B cell (primary cell): ENCODE data around the gene USH1C. TPM values are rescaled to one million over a fixed set of nuclear protein-coding genes. Genes with fewer than 3 reads are reported as not detected.

ENCODE experiments used
- ATAC-seq: fragments of 200-7000 bp; cut with Tn5 transposase; one replicate; pipeline ENCODE4 v1.10.0; 2021; ENCODE audit warnings: low read depth, mild to moderate bottlenecking, moderate number of reproducible peaks, moderate library complexity
- CTCF ChIA-PET: fragments of 350-600 bp; sonication (Branson Sonifier 250); formaldehyde crosslinking; loops from one replicate; lab custom pipeline; 2021; ENCODE audit warnings: antibody characterized with exemption, inconsistent platforms; lab: Charles Lee
- POLR2A ChIA-PET: fragments of 350-600 bp; sonication (Branson Sonifier 250); formaldehyde crosslinking; loops from one replicate; lab custom pipeline; 2021; ENCODE audit warnings: antibody characterized with exemption; lab: Charles Lee
- DNase-seq: peaks from one replicate; pipeline ENCODE4 v3.0.0; 2013
- H2AFZ ChIP-seq: 2 replicates; pipeline ENCODE4 v1.6.1; 2012; ENCODE audit warnings: mild to moderate bottlenecking, low read depth, low read length; ENCODE audit not compliant: insufficient read depth, poor library complexity, severe bottlenecking
- H3K27ac ChIP-seq, 2 donors: 1 replicate in 1 of 2; 2 replicates in 1 of 2; pipeline ENCODE4 v1.5.1; 2012 to 2013; ENCODE audit warnings: low read length in 2 of 2, mild to moderate bottlenecking in 2 of 2, moderate library complexity in 1 of 2
- H3K27me3 ChIP-seq, 4 experiments: fragments of 200-600 bp in 1 of 4; sonication (generic) in 1 of 4; replicated peaks in 1 of 4; 1 replicate in 2 of 4; 2 replicates in 2 of 4; pipeline versions ENCODE4 v1.6.1 to v1.7.0; 2013 to 2016; ENCODE audit warnings: low read length in 3 of 4, mild to moderate bottlenecking in 2 of 4, mixed read lengths in 1 of 4, moderate library complexity in 1 of 4; ENCODE audit not compliant: insufficient read depth in 4 of 4, control insufficient read depth in 3 of 4; ENCODE audit errors: control extremely low read depth in 1 of 4
- H3K36me3 ChIP-seq, 2 experiments: replicated peaks in 1 of 2; 1 replicate in 1 of 2; 2 replicates in 1 of 2; pipeline versions ENCODE4 v1.6.1 to v1.7.1; 2013; ENCODE audit warnings: low read length in 1 of 2; ENCODE audit not compliant: insufficient read depth in 2 of 2, control insufficient read depth in 1 of 2; ENCODE audit errors: control extremely low read depth in 1 of 2, extremely low read depth in 1 of 2
- H3K4me1 ChIP-seq, 2 donors: fragments of 200-600 bp in 1 of 2; sonication (generic) in 1 of 2; 1 replicate in 1 of 2; 2 replicates in 1 of 2; pipeline versions ENCODE4 v1.5.1 to v1.6.1; 2013 to 2017; ENCODE audit warnings: low read length in 2 of 2; ENCODE audit not compliant: control insufficient read depth in 2 of 2, insufficient read depth in 2 of 2
- H3K4me2 ChIP-seq: replicated peaks from 2 replicates; pipeline ENCODE3; 2012; ENCODE audit warnings: mild to moderate bottlenecking, low read depth, low read length; ENCODE audit not compliant: poor library complexity, severe bottlenecking
- H3K4me3 ChIP-seq, 5 experiments: fragments of 200-600 bp in 1 of 5; sonication (generic) in 1 of 5; 1 replicate in 3 of 5; 2 replicates in 2 of 5; pipeline versions ENCODE4 v1.5.1 to v1.7.0; 2011 to 2016; ENCODE audit warnings: low read length in 4 of 5, mild to moderate bottlenecking in 4 of 5, low read depth in 2 of 5, control low read depth in 1 of 5, moderate library complexity in 1 of 5; ENCODE audit not compliant: insufficient read depth in 1 of 5; ENCODE audit errors: control extremely low read depth in 1 of 5, extremely low read depth in 1 of 5
- H3K79me2 ChIP-seq: fragments of 200-600 bp; sonication (generic); one replicate; pipeline ENCODE4 v1.6.0; 2016; ENCODE audit warnings: low read length; ENCODE audit not compliant: control insufficient read depth, insufficient read depth
- H3K9ac ChIP-seq: fragments of 200-600 bp; sonication (generic); 2 replicates; pipeline ENCODE4 v1.6.1; 2017; ENCODE audit warnings: mild to moderate bottlenecking, low read length, moderate library complexity
- H3K9me3 ChIP-seq, 3 donors: one replicate each; pipeline versions ENCODE4 v1.6.1 to v1.7.1; 2013; ENCODE audit warnings: low read length in 2 of 3; ENCODE audit not compliant: control insufficient read depth in 2 of 3, insufficient read depth in 1 of 3; ENCODE audit errors: control extremely low read depth in 1 of 3
- H4K20me1 ChIP-seq: 2 replicates; pipeline ENCODE4 v1.6.0; 2012; ENCODE audit warnings: mild to moderate bottlenecking, low read length; ENCODE audit not compliant: insufficient read depth, control insufficient read depth, poor library complexity, severe bottlenecking
- H3K27ac Mint-ChIP-seq: one replicate; pipeline ENCODE4 v1.8.0; 2021; ENCODE audit warnings: mixed read lengths
- H3K27me3 Mint-ChIP-seq: one replicate; pipeline ENCODE4 v1.8.0; 2021; ENCODE audit warnings: mixed read lengths
- H3K4me1 Mint-ChIP-seq: one replicate; pipeline ENCODE4 v1.8.0; 2021; ENCODE audit warnings: mixed read lengths
- H3K4me3 Mint-ChIP-seq: one replicate; pipeline ENCODE4 v1.8.0; 2021; ENCODE audit warnings: mixed read lengths
- H3K9me3 Mint-ChIP-seq: one replicate; pipeline ENCODE4 v1.8.0; 2022; ENCODE audit warnings: mixed read lengths; ENCODE audit not compliant: insufficient read depth
- EZH2 ChIP-seq: IDR thresholded peaks from 2 replicates; pipeline ENCODE4 v1.6.1; 2012; ENCODE audit warnings: borderline replicate concordance, low read depth, mild to moderate bottlenecking, moderate library complexity, low read length; ENCODE audit not compliant: insufficient read depth, poor library complexity, severe bottlenecking
- WGBS: methylation state at CpG from one replicate; pipeline ENCODE4 v1.1.5; 2013; ENCODE audit warnings: missing lambda C conversion rate; ENCODE audit not compliant: insufficient coverage; 5-methylcytosine and 5-hydroxymethylcytosine counted together
- intact Hi-C: fragments of 100-400 bp; cut with micrococcal nuclease; formaldehyde crosslinking; loops from one replicate; pipeline ENCODE4 v1.10.0; 2022
- polyA plus RNA-seq: library from polyadenylated mRNA; depleted of rRNA; stranded (reverse); fragments of >200 nt; gene quantifications from 2 replicates; pipeline ENCODE4 v1.2.3, GENCODE V29; 2012
- total RNA-seq, 2 donors: library from RNA; stranded (reverse); fragments of 120-200 nt in 1 of 2; gene quantifications; 1 replicate in 1 of 2; 2 replicates in 1 of 2; pipeline versions ENCODE4 v1.2.3 to v1.2.4, GENCODE V29; 2013 to 2022
- TF ChIP-seq, protein P1 (sequence below): fragments of 200-600 bp; IDR thresholded peaks from one replicate; pipeline ENCODE4 v1.8.0; 2022; ENCODE audit warnings: antibody characterized with exemption, mild to moderate bottlenecking

Gene USH1C
- total and polyA plus RNA-seq, 2 donors (not counting 1 experiment from before 2014, with no cell fraction given) = not detected

GRCh38 chr11:17528906-17529843 is 15.0 kb downstream of the USH1C start:
- no peaks in the 10 kb centered on the region for H3K4me1 ChIP-seq
- no peak overlapping the region for H3K4me2 ChIP-seq
- H2AFZ ChIP-seq = no peak overlapping the region
- H3K4me3 ChIP-seq = no peak overlapping the region
- no peak overlapping the region for H3K9ac ChIP-seq
- no peak for TF ChIP-seq EZH2
- TF ChIP-seq, protein P1, sequence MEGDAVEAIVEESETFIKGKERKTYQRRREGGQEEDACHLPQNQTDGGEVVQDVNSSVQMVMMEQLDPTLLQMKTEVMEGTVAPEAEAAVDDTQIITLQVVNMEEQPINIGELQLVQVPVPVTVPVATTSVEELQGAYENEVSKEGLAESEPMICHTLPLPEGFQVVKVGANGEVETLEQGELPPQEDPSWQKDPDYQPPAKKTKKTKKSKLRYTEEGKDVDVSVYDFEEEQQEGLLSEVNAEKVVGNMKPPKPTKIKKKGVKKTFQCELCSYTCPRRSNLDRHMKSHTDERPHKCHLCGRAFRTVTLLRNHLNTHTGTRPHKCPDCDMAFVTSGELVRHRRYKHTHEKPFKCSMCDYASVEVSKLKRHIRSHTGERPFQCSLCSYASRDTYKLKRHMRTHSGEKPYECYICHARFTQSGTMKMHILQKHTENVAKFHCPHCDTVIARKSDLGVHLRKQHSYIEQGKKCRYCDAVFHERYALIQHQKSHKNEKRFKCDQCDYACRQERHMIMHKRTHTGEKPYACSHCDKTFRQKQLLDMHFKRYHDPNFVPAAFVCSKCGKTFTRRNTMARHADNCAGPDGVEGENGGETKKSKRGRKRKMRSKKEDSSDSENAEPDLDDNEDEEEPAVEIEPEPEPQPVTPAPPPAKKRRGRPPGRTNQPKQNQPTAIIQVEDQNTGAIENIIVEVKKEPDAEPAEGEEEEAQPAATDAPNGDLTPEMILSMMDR = no peak
- no peak for ATAC-seq
- ChIA-PET CTCF (interaction anchor here (0.7 to 1.7 kb wide), 5 partner anchors 8 to 300 kb away, joined by 3 to 28 read pairs (median 7); no protein-coding TSS in a partner anchor), POLR2A (no interaction called here)
- H3K36me3 ChIP-seq = no peaks in the 10 kb centered on the region
- Mint-ChIP-seq H3K4me1 (no peaks in the 10 kb centered on the region), H3K4me3 (no peak overlapping the region), H3K27ac (no peak overlapping the region), H3K9me3 (no peaks in the 10 kb centered on the region), H3K27me3 (peaks cover 11% of the 10 kb centered on the region)
- DNase-seq = no peak
- H4K20me1 ChIP-seq = no peaks in the 10 kb centered on the region
- H3K27me3 ChIP-seq = no peaks in the 10 kb centered on the region
- H3K27ac ChIP-seq = no peak overlapping the region
- H3K79me2 ChIP-seq = no peaks in the 10 kb centered on the region
- no peaks in the 10 kb centered on the region for H3K9me3 ChIP-seq
- intact Hi-C loops = loop anchor here (1.0 kb wide), 1 partner anchor 145 kb away; no protein-coding TSS in a partner anchor
- 87% methylated on average over 10 of the region's 14 CpGs for WGBS
